ENCODE measurements around the gene TREM2.

The TREM2 gene

DNA sequence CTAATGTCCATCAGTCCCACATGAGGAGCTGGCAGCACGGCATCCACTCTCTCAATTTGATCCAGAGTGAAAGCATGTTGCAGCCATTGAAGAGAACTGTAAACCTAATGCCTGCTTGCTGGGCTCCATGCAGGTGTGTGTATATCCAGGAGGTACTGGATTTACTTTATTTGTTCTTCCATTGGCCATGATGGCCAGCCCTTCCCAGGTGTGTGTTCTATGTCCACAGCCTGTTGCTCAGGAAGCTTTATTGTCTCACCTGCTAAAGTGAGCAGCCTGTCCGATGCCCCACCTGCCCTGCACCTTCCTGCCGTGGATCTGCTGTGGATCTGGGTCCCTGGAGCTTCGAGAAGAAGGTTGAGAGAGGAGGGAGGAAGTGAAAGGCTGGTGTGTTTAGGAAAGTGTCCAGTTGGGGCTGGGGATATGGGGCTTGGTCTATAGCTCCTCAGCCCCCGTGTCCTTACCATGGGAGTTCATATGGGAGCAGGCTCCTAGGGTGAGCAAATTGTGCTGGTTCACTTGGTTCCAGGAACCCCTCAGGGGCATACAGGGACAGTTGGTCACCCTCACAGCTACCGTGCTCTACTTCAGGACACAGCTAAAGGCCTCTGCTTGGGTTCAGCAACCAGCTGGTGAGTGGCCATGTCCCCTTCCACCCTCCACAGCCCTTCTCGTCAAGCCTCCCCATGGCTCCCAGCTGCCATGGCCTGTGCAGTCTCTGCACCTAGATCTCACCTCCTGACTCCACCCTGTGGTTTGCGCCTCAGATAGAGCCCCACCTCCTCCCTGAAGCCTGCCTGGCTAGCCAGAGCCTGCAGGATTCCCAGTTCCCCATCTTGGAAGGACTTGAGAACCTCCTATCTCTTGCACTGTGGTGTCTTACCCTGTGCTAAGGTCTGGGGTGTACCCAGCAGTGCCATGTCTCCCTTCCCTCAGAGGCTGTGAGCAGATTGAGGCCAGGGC, 25.3 kb upstream of the TREM2 start:
- TF ChIP-seq, protein P1, sequence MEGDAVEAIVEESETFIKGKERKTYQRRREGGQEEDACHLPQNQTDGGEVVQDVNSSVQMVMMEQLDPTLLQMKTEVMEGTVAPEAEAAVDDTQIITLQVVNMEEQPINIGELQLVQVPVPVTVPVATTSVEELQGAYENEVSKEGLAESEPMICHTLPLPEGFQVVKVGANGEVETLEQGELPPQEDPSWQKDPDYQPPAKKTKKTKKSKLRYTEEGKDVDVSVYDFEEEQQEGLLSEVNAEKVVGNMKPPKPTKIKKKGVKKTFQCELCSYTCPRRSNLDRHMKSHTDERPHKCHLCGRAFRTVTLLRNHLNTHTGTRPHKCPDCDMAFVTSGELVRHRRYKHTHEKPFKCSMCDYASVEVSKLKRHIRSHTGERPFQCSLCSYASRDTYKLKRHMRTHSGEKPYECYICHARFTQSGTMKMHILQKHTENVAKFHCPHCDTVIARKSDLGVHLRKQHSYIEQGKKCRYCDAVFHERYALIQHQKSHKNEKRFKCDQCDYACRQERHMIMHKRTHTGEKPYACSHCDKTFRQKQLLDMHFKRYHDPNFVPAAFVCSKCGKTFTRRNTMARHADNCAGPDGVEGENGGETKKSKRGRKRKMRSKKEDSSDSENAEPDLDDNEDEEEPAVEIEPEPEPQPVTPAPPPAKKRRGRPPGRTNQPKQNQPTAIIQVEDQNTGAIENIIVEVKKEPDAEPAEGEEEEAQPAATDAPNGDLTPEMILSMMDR (IDR thresholded peaks at IDR 0.05; ENCODE audit: low read depth, low read length) = no peak
- H3K4me3 ChIP-seq (ENCODE audit: low read depth, low read length) = no peak overlapping the region
- H3K27me3 ChIP-seq (ENCODE audit: insufficient read depth, low read depth, severe bottlenecking) = no peaks in the 10 kb centered on the region
- H3K9me3 ChIP-seq (ENCODE audit: severe bottlenecking) = peaks cover 22% of the 10 kb centered on the region
- no peaks in the 10 kb centered on the region for H3K36me3 ChIP-seq
- no peak for DNase-seq
- no peak overlapping the region for H3K27ac ChIP-seq

DNA sequence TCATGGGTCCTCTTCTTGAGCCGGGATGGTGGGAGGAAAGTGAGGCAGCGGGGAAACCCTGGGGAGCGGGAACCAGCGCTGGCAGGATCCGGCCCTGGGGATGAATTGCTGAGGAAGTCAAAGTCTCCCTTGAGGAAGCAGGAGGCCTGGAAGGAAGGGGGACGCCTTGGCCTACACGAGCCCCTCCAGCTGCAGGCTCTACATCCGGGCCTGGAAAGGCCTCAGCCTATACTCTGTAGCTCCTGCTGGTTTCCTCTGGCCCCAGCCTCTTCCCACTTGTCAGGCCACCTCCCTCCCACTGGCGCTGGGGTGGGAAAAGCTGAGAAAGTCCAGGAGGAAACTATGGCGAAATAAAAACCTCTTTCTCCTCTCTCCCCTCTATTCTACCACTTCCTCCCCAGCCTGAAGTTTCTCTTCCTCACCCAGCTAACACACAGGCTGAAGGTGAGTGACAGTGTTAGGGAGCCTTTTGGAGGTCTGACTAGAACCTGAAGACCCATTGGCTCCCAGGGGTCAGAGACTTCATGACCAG, 23.2 kb upstream of the TREM2 start:
- H3K27ac ChIP-seq = no peak overlapping the region
- TF ChIP-seq, protein P1 (IDR thresholded peaks at IDR 0.05; ENCODE audit: low read depth, low read length) = no peak
- H3K27me3 ChIP-seq (ENCODE audit: insufficient read depth, low read depth, severe bottlenecking) = no peaks in the 10 kb centered on the region
- no peak for DNase-seq
- no peaks in the 10 kb centered on the region for H3K36me3 ChIP-seq
- no peak overlapping the region for H3K4me3 ChIP-seq (ENCODE audit: low read depth, low read length)
- H3K9me3 ChIP-seq (ENCODE audit: severe bottlenecking) = peaks cover 22% of the 10 kb centered on the region

DNA sequence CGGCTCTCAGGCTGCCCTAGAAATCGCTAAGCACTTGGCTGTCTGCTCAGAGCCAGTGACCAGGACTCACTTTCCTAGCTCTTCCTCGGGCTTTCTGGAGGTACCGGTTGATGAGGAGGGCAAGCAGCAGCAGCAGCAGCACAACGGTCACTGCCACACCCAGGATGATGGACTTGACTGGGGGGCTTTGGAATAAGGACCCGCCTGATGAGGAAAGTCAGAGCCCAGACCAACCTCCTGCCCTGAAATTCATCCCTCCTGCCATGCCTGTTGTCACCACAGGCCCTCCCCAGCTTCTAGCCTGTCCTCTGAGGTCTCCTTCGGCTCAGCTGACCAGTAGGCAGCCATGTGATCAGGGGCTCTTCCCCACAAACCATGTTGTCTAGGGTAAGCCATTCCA, 21.8 kb upstream of the TREM2 start:
- Histone ChIP-seq H3K27ac (no peak overlapping the region), H3K4me3 (ENCODE audit: low read depth, low read length) (no peak overlapping the region), H3K9me3 (ENCODE audit: severe bottlenecking) (peaks cover 10% of the 10 kb centered on the region), H3K27me3 (ENCODE audit: insufficient read depth, low read depth, severe bottlenecking) (no peaks in the 10 kb centered on the region), H3K36me3 (no peaks in the 10 kb centered on the region)
- TF ChIP-seq, protein P1 (IDR thresholded peaks at IDR 0.05; ENCODE audit: low read depth, low read length) = no peak
- no peak for DNase-seq

DNA sequence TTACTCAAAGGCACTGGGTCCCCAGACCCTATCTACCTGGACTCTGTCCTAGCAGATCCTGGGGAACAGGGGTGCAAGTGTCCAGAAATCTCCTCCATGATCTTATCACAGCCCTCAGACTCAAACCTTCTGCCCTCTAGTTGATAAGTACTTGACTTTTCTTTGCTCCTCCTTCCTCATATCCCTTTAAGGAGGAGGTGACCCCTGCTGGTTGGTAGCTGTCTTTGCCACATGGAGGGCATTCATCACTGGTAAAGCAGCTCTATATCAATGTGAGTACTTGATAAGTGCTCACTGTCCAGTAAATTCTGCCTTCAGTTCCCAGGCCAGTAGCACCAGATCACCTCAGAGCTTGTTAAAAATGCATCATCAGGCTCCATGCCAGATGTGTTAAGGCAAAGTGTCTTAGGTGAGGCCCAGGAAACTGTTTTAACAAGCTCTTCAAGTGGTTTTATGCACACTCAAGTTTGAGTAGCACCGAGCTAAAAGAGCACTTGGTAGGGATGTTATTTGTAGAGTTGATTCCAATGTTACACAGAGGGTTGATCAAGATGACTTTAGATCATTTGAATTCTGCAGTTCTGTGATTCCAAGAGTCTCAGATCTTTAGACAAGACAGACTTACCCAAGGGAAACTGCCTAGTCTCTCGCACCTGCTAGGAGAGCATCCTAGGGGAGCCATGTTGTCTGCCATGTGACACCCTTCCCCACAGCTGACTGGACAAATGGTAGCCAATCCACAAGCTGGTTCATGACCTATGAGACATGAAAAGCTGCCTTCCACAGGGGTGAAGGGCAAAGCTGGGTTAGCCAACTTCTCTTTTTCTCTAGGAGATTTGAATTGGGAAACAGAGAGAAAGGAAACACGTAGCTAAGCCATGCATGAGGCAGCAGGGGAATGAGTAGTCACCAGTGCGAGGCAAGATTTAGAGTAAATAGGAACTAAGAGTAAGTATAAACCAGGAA, 19.4 kb upstream of the TREM2 start:
- peak; percentile 89 for DNase-seq
- H3K4me3 ChIP-seq (ENCODE audit: low read depth, low read length) = no peak overlapping the region
- TF ChIP-seq, protein P1 (IDR thresholded peaks at IDR 0.05; ENCODE audit: low read depth, low read length) = peak; percentile 93

DNA sequence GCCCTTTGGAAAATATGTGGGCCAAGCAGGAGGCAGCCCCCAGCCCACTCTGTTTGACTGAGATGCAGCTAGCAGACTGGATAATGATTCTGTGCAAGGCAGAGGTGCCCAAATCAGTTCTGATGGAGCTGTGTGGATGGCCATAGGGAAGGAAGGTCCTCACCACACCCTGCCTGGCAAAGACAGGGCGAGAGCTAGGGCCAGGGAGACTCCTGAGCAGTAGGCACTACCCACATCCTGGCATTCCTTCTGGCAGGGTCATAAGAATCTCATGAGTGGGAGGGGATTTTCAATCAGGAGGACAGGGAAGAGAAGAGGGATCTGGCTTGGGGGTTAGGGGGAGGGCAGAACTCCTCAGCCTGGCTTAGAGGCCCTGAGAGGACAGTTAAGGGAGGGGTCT, 18.6 kb upstream of the TREM2 start:
- H3K27me3 ChIP-seq (ENCODE audit: insufficient read depth, low read depth, severe bottlenecking) = no peaks in the 10 kb centered on the region
- TF ChIP-seq, protein P1 (IDR thresholded peaks at IDR 0.05; ENCODE audit: low read depth, low read length) = no peak

More for the DNA sequence above, 19.4 kb upstream of the TREM2 start:
- no peaks in the 10 kb centered on the region for H3K9me3 ChIP-seq (ENCODE audit: severe bottlenecking)
- H3K36me3 ChIP-seq = no peaks in the 10 kb centered on the region
- H3K27me3 ChIP-seq (ENCODE audit: insufficient read depth, low read depth, severe bottlenecking) = no peaks in the 10 kb centered on the region
- peak overlapping the region; percentile 19; the same call in 1 of the 2 replicates for H3K27ac ChIP-seq

More for the DNA sequence above, 18.6 kb upstream of the TREM2 start:
- peak; percentile 50 for DNase-seq
- Histone ChIP-seq H3K36me3 (no peaks in the 10 kb centered on the region), H3K27ac (peak overlapping the region; percentile 19; the same call in 1 of the 2 replicates), H3K9me3 (ENCODE audit: severe bottlenecking) (no peaks in the 10 kb centered on the region), H3K4me3 (ENCODE audit: low read depth, low read length) (no peak overlapping the region)

Data from WERI-Rb-1 (cell line).